IMR-90 (cell line): Measurements from ENCODE around the gene FRMD6. TPM values are rescaled to one million over a fixed set of nuclear protein-coding genes. Genes with fewer than 3 reads are reported as not detected.
"Not testable (repeated sequence)": the region's sequence is repeated elsewhere in the genome, so short reads cannot be mapped to it uniquely, and the experiment has no call there.

Source experiments
- ATAC-seq: fragments of 200-7000 bp; cut with Tn5 transposase; 2 replicates; pipeline ENCODE4 v1.9.1; 2020; ENCODE audit warnings: low read depth, mild to moderate bottlenecking, moderate library complexity
- BruUV-seq: library from RNA; stranded (reverse); fragments of 400-500 nt; replicated peaks from 2 replicates; lab custom pipeline; 2021; lab: Mats Ljungman, UMichigan
- CTCF ChIA-PET: fragments of 300-600 bp; formaldehyde crosslinking; extraction: SDS; loops from one replicate; lab custom pipeline; 2021; ENCODE audit warnings: antibody characterized with exemption; lab: Yijun Ruan, JAX
- POLR2A ChIA-PET: fragments of 300-600 bp; sonication (Branson Sonifier 250); formaldehyde crosslinking; loops from one replicate; lab custom pipeline; 2022; ENCODE audit warnings: antibody characterized with exemption; ENCODE audit not compliant: unreplicated experiment; lab: Charles Lee
- DNase-seq: peaks from one replicate; pipeline ENCODE4 v3.0.0; 2013
- H2AFZ ChIP-seq: replicated peaks from 2 replicates; pipeline ENCODE3; 2013; ENCODE audit warnings: low read length, mild to moderate bottlenecking; ENCODE audit not compliant: poor library complexity
- H2AK5ac ChIP-seq: 2 replicates; pipeline ENCODE4 v1.6.1; 2013; ENCODE audit warnings: low read depth, low read length, inconsistent platforms
- H2AK9ac ChIP-seq: replicated peaks from 2 replicates; pipeline ENCODE3; 2013; ENCODE audit warnings: mild to moderate bottlenecking, low read depth, low read length, moderate library complexity; ENCODE audit not compliant: poor library complexity
- H2BK120ac ChIP-seq: 2 replicates; pipeline ENCODE4 v1.6.1; 2013; ENCODE audit warnings: low read depth, low read length, inconsistent platforms
- H2BK15ac ChIP-seq: 3 replicates; pipeline ENCODE4 v1.6.1; 2013; ENCODE audit warnings: low read depth, low read length, inconsistent platforms
- H2BK20ac ChIP-seq: 2 replicates; pipeline ENCODE4 v1.6.1; 2013; ENCODE audit warnings: low read depth, mild to moderate bottlenecking, inconsistent platforms, low read length, moderate library complexity
- H2BK5ac ChIP-seq: 2 replicates; pipeline ENCODE4 v1.6.1; 2013; ENCODE audit warnings: mild to moderate bottlenecking, low read depth, low read length, inconsistent platforms; ENCODE audit not compliant: poor library complexity, severe bottlenecking
- H3K14ac ChIP-seq: replicated peaks from 2 replicates; pipeline ENCODE4 v1.6.1; 2013; ENCODE audit warnings: low read depth, low read length, inconsistent platforms
- H3K18ac ChIP-seq: 2 replicates; pipeline ENCODE4 v1.6.1; 2013; ENCODE audit warnings: low read depth, low read length, control low read depth
- H3K23ac ChIP-seq: 2 replicates; pipeline ENCODE4 v1.6.1; 2013; ENCODE audit warnings: low read depth, low read length, inconsistent platforms
- H3K27ac ChIP-seq: 2 replicates; pipeline ENCODE4 v1.5.1; 2013; ENCODE audit warnings: mild to moderate bottlenecking, control low read depth, low read length; ENCODE audit not compliant: insufficient read depth
- H3K27me3 ChIP-seq: 2 replicates; pipeline ENCODE4 v1.6.1; 2013; ENCODE audit warnings: low read length; ENCODE audit not compliant: control insufficient read depth, insufficient read depth
- H3K36me3 ChIP-seq: 2 replicates; pipeline ENCODE4 v1.6.1; 2013; ENCODE audit warnings: low read length, mixed read lengths; ENCODE audit not compliant: control insufficient read depth, insufficient read depth
- H3K4ac ChIP-seq: 2 replicates; pipeline ENCODE4 v1.6.1; 2013; ENCODE audit warnings: low read depth, low read length, inconsistent platforms
- H3K4me1 ChIP-seq: 2 replicates; pipeline ENCODE4 v1.6.1; 2013; ENCODE audit warnings: low read length, mixed read lengths; ENCODE audit not compliant: control insufficient read depth, insufficient read depth
- H3K4me2 ChIP-seq: 2 replicates; pipeline ENCODE4 v1.6.1; 2013; ENCODE audit warnings: low read depth, mild to moderate bottlenecking, control low read depth, low read length, moderate library complexity
- H3K4me3 ChIP-seq: 2 replicates; pipeline ENCODE4 v1.5.1; 2013; ENCODE audit warnings: low read depth, mild to moderate bottlenecking, control low read depth, low read length, moderate library complexity; ENCODE audit not compliant: insufficient read depth
- H3K56ac ChIP-seq: 2 replicates; pipeline ENCODE4 v1.6.1; 2013; ENCODE audit warnings: low read length, inconsistent platforms; ENCODE audit not compliant: insufficient read depth; ENCODE audit errors: extremely low read depth
- H3K79me1 ChIP-seq, 2 experiments: 2 replicates each; pipeline ENCODE4 v1.6.1; 2013; ENCODE audit warnings: low read length in 2 of 2, inconsistent platforms in 1 of 2, low read depth in 1 of 2
- H3K9ac ChIP-seq: 2 replicates; pipeline ENCODE4 v1.6.1; 2013; ENCODE audit warnings: low read depth, low read length, control low read depth
- H3K9me1 ChIP-seq: 2 replicates; pipeline ENCODE4 v1.6.1; 2013; ENCODE audit warnings: low read length, inconsistent platforms; ENCODE audit not compliant: insufficient read depth
- H3K9me3 ChIP-seq: 2 replicates; pipeline ENCODE4 v1.6.1; 2013; ENCODE audit warnings: low read length; ENCODE audit not compliant: control insufficient read depth, insufficient read depth
- H4K20me1 ChIP-seq: 2 replicates; pipeline ENCODE4 v1.6.1; 2013; ENCODE audit warnings: low read length, inconsistent platforms; ENCODE audit not compliant: insufficient read depth
- H4K5ac ChIP-seq: 2 replicates; pipeline ENCODE4 v1.6.1; 2013; ENCODE audit warnings: mild to moderate bottlenecking, low read depth, low read length, control low read depth
- H4K8ac ChIP-seq, 2 experiments: 2 replicates each; pipeline ENCODE4 v1.6.1; 2013; ENCODE audit warnings: low read depth in 2 of 2, low read length in 2 of 2, control low read depth in 1 of 2, inconsistent platforms in 1 of 2
- H4K91ac ChIP-seq: 2 replicates; pipeline ENCODE4 v1.6.1; 2013; ENCODE audit warnings: low read depth, low read length, inconsistent platforms; ENCODE audit not compliant: insufficient read depth
- WGBS, 2 experiments: methylation state at CpG; one replicate each; pipeline versions ENCODE4 v1.1.5 to v1.1.7; 2013; ENCODE audit warnings: missing lambda C conversion rate in 2 of 2; ENCODE audit not compliant: insufficient read length in 1 of 2; ENCODE audit errors: extremely low coverage in 2 of 2; 5-methylcytosine and 5-hydroxymethylcytosine counted together
- dilution Hi-C: fragments of 300-500 bp; cut with HindIII; formaldehyde crosslinking; loops from one replicate; pipeline ENCODE4 v1.14.3; 2018; ENCODE audit warnings: low sequenced_read_pairs; ENCODE audit not compliant: unreplicated experiment
- in situ Hi-C: fragments of 300-500 bp; cut with MboI; formaldehyde crosslinking; loops from 3 replicates; pipeline ENCODE4 v1.14.3; 2019; ENCODE audit warnings: low sequenced_read_pairs, inconsistent platforms, mixed read lengths
- intact Hi-C: fragments of 100-400 bp; cut with micrococcal nuclease; formaldehyde crosslinking; loops from 2 replicates; pipeline ENCODE4 v1.10.0; 2022
- polyA plus RNA-seq, 3 experiments: library from polyadenylated mRNA; depleted of rRNA; stranded (reverse); fragments of >200 nt; gene quantifications; 2 replicates each; pipeline ENCODE4 v1.2.3, GENCODE V29; 2012; ENCODE audit warnings: low replicate concordance in 1 of 3
- total RNA-seq: library from RNA; depleted of rRNA; stranded (reverse); fragments of >200 nt; gene quantifications from 2 replicates; pipeline ENCODE4 v1.2.3, GENCODE V29; 2012

Gene FRMD6
- total and polyA plus RNA-seq, 2 of the 4 experiments (the other 2 are of a cell fraction): 243 to 682 TPM

- BruUV-seq, H2AK5ac ChIP-seq, H4K91ac ChIP-seq, H3K9me1 ChIP-seq, H3K56ac ChIP-seq, ATAC-seq, H3K4me3 ChIP-seq, H2AFZ ChIP-seq, H3K4me1 ChIP-seq, H4K8ac ChIP-seq, intact Hi-C loops, dilution Hi-C loops, H2BK20ac ChIP-seq, H3K4me2 ChIP-seq, in situ Hi-C loops, H2BK5ac ChIP-seq, H3K14ac ChIP-seq, H2BK15ac ChIP-seq, CTCF ChIA-PET, POLR2A ChIA-PET, H3K4ac ChIP-seq, H3K79me1 ChIP-seq, H2BK120ac ChIP-seq, H3K9ac ChIP-seq, H3K23ac ChIP-seq, H3K36me3 ChIP-seq, H3K27me3 ChIP-seq, DNase-seq, H3K18ac ChIP-seq, H3K27ac ChIP-seq, H2AK9ac ChIP-seq, H4K5ac ChIP-seq, H4K20me1 ChIP-seq, H3K9me3 ChIP-seq: not testable (repeated sequence)
- 77% methylated on average over 2 of the region's 8 CpGs; no CpG with 5 or more reads in 1 of the 2 experiments for WGBS, 2 experiments
Measured at GRCh38 chr14:51766586-51766985, 114.9 kb downstream of the FRMD6 start.

DNA sequence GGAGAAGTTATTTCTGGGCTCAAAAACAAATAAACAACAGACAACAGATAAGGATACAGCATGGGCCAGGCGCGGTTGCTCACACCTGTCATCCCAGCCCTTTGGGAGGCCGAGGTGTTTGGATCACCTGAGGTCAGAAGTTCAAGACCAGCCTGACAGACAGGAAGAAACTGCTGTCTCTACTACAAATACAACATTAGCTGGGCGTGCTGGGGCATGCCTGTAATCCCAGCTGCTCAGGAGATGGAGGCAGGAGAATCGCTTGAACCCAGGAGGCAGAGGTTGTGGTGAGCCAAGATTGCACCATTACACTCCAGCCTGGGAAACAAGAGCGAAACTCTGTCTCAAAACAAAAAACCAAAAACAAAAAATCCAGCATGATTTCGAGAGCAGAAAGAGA lies 117.6 kb downstream of the FRMD6 start:
- H3K14ac ChIP-seq, H3K18ac ChIP-seq, DNase-seq, dilution Hi-C loops, H2BK15ac ChIP-seq, POLR2A ChIA-PET, H2BK120ac ChIP-seq, H2BK5ac ChIP-seq, H4K20me1 ChIP-seq, H3K27me3 ChIP-seq, H3K27ac ChIP-seq, in situ Hi-C loops, ATAC-seq, H3K79me1 ChIP-seq, H2AFZ ChIP-seq, H3K4me1 ChIP-seq, H4K91ac ChIP-seq, H4K5ac ChIP-seq, H3K9me3 ChIP-seq, H3K4me2 ChIP-seq, H2BK20ac ChIP-seq, CTCF ChIA-PET, H4K8ac ChIP-seq, H2AK9ac ChIP-seq, H3K23ac ChIP-seq, H3K4me3 ChIP-seq, H3K56ac ChIP-seq, H3K9me1 ChIP-seq, H3K36me3 ChIP-seq, BruUV-seq, H3K9ac ChIP-seq, H2AK5ac ChIP-seq, intact Hi-C loops, H3K4ac ChIP-seq: not testable (repeated sequence)
- WGBS, 2 experiments: 100% methylated on average over 1 of the region's 7 CpGs; no CpG with 5 or more reads in 1 of the 2 experiments
